ENCODE measurements around the gene SMC3. TPM values are rescaled to one million over a fixed set of nuclear protein-coding genes. Genes with fewer than 3 reads are reported as not detected.
A peak's percentile ranks its signal among the peaks of the same experiment; 100 is the strongest.
"Not testable (repeated sequence)": the region's sequence is repeated elsewhere in the genome, so short reads cannot be mapped to it uniquely, and the experiment has no call there.

Gene SMC3
- total RNA-seq, 1 donor from 2014 or later, result 20.9 TPM

DNA sequence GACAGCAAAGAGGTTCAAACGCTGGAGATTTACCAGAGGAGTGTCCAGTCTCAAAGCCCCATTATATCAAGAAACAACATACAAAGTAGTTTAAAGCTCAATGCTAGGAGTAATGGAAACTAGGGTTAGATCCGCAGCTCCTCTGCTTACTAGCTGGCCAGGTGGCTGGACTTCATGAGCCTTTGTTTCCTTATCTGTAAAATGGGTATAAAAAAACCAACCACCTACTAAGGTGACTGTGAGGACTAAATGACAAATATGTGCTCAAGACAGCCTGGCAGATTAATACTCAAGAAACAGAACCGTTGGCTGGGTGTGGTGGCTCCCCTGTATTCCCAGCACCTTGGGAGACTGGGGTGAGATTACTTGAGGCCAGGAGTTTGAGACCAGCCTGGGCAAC, 70.8 kb downstream of the SMC3 start:
- no peak overlapping the region for H3K4me3 ChIP-seq
- H3K4me1 ChIP-seq, result peaks cover 44% of the 10 kb centered on the region
- H3K9me3 ChIP-seq (replicated peaks), result no peaks in the 10 kb centered on the region
- TF ChIP-seq, protein P1, sequence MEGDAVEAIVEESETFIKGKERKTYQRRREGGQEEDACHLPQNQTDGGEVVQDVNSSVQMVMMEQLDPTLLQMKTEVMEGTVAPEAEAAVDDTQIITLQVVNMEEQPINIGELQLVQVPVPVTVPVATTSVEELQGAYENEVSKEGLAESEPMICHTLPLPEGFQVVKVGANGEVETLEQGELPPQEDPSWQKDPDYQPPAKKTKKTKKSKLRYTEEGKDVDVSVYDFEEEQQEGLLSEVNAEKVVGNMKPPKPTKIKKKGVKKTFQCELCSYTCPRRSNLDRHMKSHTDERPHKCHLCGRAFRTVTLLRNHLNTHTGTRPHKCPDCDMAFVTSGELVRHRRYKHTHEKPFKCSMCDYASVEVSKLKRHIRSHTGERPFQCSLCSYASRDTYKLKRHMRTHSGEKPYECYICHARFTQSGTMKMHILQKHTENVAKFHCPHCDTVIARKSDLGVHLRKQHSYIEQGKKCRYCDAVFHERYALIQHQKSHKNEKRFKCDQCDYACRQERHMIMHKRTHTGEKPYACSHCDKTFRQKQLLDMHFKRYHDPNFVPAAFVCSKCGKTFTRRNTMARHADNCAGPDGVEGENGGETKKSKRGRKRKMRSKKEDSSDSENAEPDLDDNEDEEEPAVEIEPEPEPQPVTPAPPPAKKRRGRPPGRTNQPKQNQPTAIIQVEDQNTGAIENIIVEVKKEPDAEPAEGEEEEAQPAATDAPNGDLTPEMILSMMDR (IDR thresholded peaks at IDR 0.05; ENCODE audit: borderline replicate concordance), result no peak
- H3K27me3 ChIP-seq (ENCODE audit: low read depth), result peaks cover 20% of the 10 kb centered on the region
- no peak for DNase-seq
- intact Hi-C loops (cut with micrococcal nuclease), result no loop called here
- H3K36me3 ChIP-seq, result no peaks in the 10 kb centered on the region
- peak overlapping the region; percentile 87 for H3K27ac ChIP-seq (replicated peaks)

DNA sequence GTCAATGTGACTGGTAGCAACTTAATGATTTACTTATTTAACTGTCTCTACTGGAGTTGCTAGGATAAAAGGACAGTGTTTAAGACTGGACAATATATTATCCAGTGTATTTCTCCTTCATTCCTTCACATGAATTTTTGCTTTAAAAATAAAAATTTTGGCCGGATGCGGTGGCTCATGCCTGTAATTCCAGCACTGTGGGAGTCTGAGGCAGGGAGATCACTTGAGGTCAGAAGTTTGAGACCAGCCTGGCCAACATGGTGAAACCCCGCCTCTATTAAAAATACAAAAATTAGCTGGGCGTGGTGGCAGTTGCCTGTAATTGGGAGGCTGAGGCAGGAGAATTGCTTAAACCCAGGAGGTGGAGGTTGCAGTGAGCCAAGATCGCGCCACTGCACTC, 71.6 kb downstream of the SMC3 start:
- peaks cover 27% of the 10 kb centered on the region for H3K27me3 ChIP-seq (ENCODE audit: low read depth)
- not testable (repeated sequence) for H3K27ac ChIP-seq (replicated peaks)
- peaks cover 52% of the 10 kb centered on the region for H3K4me1 ChIP-seq

DNA sequence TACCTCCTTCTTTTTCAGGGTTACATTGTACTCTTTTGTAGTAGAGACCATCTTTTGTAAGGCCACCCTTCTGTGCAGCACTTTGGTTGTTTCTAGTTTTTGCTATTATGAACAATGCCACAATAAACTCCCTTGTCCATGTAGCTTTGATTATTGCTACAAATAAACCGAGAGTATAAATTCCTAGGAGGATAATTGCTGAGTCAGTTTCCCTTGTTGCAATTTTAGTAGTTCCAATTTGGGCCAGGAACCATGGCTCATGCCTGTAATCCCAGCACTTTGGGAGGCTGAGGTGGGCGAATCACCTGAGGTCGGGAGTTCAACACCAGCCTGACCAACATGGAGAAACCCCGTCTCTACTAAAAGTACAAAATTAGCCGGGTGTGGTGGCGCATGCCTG, 72.4 kb downstream of the SMC3 start:
- H3K36me3 ChIP-seq; intact Hi-C loops (cut with micrococcal nuclease); H3K27ac ChIP-seq (replicated peaks): not testable (repeated sequence)

More for the DNA sequence above, 71.6 kb downstream of the SMC3 start:
- intact Hi-C loops (cut with micrococcal nuclease); DNase-seq; H3K36me3 ChIP-seq; H3K4me3 ChIP-seq; H3K9me3 ChIP-seq (replicated peaks): not testable (repeated sequence)

DNA sequence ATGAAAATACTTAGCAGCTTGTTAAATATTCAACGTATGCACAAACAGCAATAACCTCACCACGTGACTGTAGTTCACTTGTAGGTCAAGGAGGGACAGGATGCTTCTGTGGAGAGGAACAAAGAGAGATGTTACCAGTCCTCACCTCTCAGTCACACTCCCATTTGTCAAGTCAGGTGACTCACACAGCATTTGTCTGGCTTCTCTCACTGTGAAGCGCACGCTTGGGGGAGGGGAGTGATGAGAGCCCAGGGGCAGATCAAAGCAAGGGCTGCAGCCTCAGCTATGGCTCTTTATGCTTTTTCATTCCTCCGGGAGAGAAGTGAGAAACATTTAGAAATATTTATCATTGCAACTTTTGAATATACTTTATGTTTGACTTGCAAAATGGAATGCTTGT, 73.8 kb downstream of the SMC3 start:
- intact Hi-C loops (cut with micrococcal nuclease), result no loop called here
- DNase-seq, result peak; percentile 62
- H3K36me3 ChIP-seq, result no peaks in the 10 kb centered on the region
- no peaks in the 10 kb centered on the region for H3K9me3 ChIP-seq (replicated peaks)
- peak overlapping the region; percentile 75 for H3K4me3 ChIP-seq
- H3K27ac ChIP-seq (replicated peaks), result peak overlapping the region; percentile 90
- peaks cover 46% of the 10 kb centered on the region for H3K4me1 ChIP-seq
- H3K27me3 ChIP-seq (ENCODE audit: low read depth), result peaks cover 48% of the 10 kb centered on the region
- TF ChIP-seq, protein P1 (IDR thresholded peaks at IDR 0.05; ENCODE audit: borderline replicate concordance), result no peak

More for the DNA sequence above, 72.4 kb downstream of the SMC3 start:
- Histone ChIP-seq H3K4me1 (peaks cover 60% of the 10 kb centered on the region), H3K27me3 (ENCODE audit: low read depth) (peaks cover 35% of the 10 kb centered on the region)
- not testable (repeated sequence) for DNase-seq; H3K9me3 ChIP-seq (replicated peaks); H3K4me3 ChIP-seq

DNA sequence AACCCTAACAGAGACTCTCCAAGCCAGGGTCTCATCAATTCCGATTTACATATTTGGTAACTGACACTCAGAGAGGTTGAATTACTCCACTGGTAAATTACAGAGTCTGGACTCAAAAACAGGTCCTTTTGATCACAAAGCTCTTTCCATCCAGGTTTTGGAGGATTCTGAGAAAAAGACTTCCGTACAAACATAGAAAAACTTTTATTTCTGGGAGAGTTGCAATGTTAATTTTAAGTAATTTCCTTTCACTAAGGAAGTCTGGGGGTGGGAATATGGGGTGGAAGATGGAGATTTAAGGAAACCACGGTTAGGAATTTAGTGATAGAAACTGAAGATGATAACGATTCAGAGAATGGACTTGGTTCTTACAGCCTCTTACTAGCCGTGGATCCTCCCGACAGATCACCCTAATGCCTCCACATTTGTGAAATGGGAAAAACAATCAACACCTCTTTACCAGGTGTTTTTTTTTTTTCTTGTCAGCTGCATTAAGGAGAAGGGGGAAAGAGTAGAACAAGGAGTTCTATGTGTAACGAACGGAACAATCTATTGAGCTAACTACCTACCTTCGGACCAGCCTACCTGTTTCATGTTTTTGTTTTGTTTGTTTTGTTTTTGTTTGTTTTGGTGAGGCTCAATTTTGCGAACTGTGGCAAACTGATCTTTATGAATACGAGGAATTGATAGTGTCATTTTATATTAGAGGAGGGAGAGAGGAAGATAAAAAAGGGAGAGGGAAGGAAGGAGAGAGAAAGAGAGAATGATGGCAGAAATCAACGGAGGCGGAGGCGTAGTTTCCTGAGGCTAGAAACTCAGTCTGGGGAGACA, 74.9 kb downstream of the SMC3 start:
- Histone ChIP-seq H3K9me3 (replicated peaks) (no peaks in the 10 kb centered on the region), H3K4me3 (peak overlapping the region; percentile 75), H3K4me1 (peaks cover 35% of the 10 kb centered on the region), H3K27ac (replicated peaks) (peak overlapping the region; percentile 90), H3K27me3 (ENCODE audit: low read depth) (peaks cover 59% of the 10 kb centered on the region), H3K36me3 (no peaks in the 10 kb centered on the region)
- TF ChIP-seq, protein P1 (IDR thresholded peaks at IDR 0.05; ENCODE audit: borderline replicate concordance), result no peak
- no peak for DNase-seq
- intact Hi-C loops (cut with micrococcal nuclease), result no loop called here

DNA sequence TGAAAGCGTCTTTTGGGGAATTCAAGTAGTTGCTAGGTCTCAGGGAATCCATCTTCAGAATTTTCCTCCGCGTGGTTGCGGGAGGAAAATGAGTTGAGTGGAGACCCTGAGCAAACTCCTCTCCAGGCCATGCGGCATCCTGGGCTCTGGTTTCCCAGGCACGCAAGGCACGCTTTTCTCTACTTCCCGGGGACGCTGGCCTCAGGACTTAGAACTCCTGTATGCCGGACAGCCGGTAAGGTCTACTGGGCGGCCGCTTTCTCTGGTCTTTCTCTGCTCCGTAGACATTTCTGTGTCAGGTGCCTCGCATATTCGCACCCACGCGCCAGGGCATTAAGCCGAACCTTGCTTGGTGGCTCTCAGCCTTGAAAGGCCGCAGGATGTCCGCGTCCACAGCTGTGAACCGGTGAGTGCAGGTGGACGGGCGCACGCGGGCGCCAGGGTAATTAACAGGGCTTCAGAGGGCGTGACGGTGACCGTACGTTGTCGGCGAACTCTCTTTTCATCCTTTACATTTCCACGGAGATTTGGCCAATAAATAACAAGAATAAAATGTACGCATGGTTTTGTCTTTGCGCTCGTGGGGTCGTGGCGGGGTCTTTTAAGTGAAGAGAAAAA, 75.6 kb downstream of the SMC3 start:
- Histone ChIP-seq H3K27me3 (ENCODE audit: low read depth) (peaks cover 59% of the 10 kb centered on the region), H3K27ac (replicated peaks) (peak overlapping the region; percentile 90), H3K4me3 (peak overlapping the region; percentile 75), H3K36me3 (no peaks in the 10 kb centered on the region), H3K4me1 (peaks cover 27% of the 10 kb centered on the region), H3K9me3 (replicated peaks) (no peaks in the 10 kb centered on the region)
- intact Hi-C loops (cut with micrococcal nuclease), result no loop called here
- TF ChIP-seq, protein P1 (IDR thresholded peaks at IDR 0.05; ENCODE audit: borderline replicate concordance), result no peak
- DNase-seq, result peak; percentile 26
